Fibroblast of skin of back (primary cell): ENCODE data around the gene GPR3.
"Not testable (repeated sequence)": the region's sequence is repeated elsewhere in the genome, so short reads cannot be mapped to it uniquely, and the experiment has no call there.

ENCODE experiments used
- DNase-seq: peaks from one replicate; pipeline ENCODE4 v3.0.0-alpha.2; 2013

GPR3 gene

DNA sequence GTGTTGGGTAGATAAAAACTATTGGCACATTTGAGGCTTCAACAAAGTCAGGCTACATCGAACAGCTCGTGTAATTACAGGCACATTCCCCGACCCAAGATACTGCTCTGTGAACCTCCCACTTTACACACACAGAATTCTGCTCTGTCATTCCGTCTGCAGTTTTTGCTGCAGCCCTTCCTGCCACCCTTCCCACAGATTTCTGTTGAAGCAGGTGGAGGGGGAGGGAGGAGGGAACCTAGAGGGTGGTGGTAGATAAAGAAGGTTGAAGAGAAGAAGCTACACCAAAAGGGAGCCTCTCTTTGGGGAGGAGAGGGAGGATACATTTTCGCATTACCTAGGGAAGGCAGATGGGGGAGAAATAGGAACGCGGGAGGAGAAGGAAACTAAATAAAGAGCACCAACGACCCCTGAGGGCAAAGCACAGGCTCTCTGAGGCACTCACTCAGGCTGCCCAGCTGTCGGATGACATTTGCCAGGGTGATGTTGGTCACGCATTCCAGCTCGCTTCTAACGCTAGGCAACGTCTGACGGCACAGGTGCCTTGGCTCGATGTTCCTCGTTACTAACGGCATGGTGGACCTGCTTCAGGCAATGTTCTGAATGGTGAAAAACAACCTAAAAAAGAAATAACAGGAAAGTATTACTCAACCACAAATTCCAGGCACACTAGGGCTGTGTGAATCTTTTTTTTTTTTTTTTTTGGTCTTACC is 36.0 kb downstream of the GPR3 start:
- DNase-seq = no peak

DNA sequence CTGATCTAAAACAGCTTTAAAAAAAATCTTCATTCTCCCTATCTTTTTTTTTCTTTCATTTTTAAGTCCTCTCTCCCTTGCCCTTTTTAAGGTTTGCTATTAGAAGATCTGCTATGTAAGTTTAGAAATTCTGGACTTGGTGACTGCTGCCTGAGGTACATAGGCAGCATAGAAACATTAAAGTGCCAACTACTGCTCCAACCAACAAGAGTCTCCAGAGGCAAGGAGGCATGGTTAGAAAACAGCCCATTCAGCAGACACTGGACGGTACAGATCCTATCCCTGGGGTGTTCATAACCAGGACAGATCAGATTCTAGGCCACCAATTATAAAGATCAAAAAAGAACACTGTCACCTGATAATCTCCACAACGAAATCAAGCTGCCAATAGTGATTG is 36.6 kb downstream of the GPR3 start:
- DNase-seq = no peak

DNA sequence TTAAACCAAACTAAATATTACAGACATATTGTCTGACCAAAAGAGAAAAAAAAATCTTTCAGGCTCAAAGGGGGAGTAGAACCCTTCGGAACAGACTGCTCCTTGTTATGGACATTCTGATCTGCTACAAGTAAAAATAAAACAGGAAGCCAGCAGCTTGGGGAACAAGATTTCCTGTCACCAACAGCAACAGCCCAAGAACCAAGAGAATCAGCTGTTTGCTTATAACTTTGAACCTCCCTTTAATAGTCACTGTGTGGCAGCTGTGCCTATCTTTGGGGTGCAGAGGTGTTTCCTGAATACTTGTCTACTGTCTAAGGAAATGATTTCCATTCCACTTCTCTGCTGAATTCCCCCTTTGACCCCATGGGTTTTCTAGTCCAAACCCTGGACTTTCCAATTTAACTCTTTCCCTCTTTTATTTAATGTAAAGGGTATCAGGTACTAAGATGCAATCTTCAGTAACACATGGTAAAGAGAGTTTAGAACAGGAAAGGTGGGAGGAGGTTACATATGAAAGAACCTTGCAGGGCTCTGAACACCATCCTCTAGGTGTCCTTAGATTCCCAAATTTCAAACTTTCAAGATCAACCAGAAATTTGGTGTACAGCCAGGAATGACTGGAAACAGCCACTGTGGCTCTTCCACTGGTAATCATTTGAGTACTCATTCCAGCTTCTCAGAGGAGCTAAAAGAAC is 38.6 kb downstream of the GPR3 start:
- no peak for DNase-seq

DNA sequence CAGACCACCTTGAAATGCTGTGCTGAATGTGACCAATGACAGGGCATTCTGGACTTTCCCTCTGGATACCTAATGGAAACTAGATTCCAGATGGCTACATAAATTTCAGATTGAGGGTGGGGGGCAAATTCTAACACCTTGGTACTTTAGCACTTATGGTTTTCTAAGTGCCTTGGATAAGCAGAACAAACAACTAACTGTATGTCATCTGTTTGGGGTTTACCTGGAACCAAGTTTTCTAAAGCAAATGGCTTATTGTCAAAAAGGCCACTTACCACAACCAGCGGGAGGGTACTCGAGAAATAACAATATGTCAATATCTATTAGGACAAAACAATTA is 39.1 kb downstream of the GPR3 start:
- no peak for DNase-seq

DNA sequence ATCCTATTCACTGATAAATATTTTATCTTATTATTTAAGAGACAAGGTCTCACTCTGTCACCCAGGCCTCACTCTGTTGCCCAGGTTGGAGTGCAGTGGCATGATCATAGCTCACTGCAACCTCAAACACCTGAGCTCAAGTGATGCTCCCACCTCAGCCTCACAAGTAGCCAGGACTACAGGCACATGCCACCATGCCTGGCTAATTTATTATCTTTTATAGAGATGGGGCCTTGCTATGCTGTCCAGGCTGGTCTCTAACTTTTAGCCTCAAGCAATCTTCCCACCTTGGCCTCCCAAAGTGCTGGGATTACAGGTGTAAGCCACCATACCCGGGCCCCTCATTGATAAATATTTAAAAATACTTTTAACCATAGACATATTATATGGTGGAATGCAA is 40.3 kb downstream of the GPR3 start:
- not testable (repeated sequence) for DNase-seq

DNA sequence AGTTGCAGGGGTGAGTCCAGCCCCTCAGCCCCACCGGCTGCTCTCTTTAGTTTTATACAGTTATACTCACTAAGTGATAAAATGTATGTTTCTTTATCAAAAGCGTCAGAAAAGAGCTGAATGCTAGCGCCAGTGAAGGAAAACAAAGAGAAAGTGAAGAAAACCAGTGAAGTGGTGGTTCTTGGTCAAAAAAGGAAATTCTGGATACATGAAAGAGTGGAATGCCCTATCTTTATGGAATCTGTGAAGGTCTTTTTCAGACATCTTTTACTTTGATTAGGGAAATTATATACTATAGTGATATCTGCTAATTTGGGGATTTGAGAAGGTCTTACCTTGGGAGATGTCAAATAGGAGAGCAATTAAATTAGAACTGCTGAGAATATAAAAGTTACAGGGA is 41.3 kb downstream of the GPR3 start:
- no peak for DNase-seq

DNA sequence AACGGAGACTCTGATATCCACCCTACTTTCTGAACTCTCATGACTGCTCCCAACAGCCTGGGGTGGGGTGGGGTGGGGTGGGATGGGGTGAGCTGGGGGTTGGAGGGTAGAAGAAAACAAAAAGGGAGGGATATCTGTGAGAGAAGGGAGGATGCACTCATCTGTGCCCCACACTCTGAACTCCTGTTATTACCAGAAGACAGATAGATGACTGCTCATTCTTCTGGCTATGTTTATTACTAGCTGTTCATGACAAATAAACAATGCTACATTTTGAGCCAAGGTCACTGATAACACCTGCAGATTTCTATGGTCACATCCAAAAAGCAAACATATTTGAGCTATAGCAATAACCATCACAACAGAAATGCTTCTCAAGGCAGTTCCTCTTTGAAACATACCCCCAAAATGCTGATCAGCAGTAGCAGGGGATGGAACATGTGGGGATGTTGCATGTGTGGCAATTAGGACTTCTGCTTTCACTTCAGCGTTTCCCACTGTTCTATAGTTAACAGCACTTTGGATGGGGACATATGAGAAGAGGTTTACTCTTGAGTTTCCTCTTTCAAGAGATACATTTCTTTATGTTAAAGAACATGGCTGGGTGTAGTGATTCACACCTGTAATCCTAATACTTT is 43.3 kb downstream of the GPR3 start:
- DNase-seq = no peak

DNA sequence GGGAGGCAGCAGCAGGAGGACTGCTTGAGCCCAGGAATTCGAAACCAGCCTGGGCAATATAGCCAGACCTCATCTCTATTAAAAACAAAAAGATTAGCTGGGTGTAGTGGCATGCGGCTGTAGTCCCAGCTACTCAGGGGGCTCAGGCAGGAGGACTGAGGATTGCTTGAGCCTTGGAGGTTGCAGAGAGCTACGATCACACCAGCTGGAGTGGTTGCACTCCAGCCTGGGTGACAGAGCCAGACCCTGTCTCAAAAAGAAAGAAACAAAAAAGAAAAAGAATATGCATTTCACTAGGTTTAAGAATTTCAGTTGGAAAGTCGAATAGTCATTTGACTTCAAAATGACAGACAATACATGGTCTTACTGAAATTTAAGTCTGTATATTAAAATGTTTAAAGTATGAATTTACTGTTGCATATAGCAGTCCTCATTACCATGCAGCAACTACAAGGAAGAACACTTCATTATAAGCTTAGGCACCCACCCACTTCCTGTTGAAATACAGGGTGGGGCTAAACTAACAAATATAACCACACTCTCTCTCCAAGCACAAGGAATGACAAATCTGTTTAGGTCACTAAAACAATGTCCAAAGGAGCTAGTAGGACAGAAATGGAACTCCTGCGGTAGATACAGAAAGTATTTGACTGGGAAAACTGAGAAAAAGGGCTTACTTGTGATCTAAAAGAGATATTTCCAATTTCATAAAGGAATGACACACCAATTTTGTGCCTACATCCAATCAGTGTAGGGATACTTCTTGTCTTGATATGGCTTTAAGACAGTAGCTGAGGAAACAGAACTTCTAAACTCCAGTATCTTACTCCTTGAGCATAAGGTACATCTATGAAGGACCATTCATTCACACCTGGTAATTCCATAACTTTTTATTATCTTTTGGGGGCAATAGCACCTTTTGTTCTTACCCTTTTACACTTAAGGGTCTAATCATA is 44.1 kb downstream of the GPR3 start:
- DNase-seq = peak; percentile 85

DNA sequence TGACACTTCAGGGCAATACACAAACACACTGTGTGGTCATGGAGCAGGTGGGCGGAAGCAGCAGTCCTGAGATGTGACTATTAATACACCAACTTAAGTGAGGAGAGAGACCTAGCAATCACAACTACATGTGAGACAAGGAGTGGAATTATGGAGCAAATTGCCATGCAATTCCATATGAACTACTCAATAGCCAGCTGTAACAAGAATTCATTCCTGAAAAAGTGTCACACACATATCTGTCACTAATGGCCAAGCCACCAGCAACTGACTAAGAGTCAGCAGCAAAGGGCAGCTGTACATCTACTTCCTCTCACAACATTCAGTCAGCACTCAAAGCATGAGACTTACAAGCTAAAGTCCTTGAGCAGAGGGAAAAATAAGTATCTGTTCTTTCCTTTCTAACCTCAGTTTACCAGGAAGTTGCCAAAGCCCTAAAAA is 46.2 kb downstream of the GPR3 start:
- peak; percentile 39 for DNase-seq

DNA sequence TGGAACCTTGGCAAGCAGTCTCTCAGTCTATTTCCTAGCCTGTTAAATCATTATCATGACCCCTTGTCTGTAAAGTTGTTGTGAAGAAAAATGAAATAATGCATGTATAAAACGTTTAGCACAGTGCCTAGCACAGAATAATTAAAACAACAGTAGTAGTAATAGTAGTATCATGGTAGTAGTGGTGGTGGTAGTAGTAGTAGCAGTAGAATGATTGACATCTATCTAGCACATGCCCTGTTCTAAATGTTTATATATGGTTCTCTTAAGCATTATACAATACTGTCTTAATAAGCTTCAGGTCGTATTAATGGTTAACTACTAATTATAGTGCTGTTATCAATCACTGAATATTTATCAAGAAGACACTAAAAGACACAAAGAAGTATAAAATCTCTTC is 46.7 kb downstream of the GPR3 start:
- DNase-seq = no peak

DNA sequence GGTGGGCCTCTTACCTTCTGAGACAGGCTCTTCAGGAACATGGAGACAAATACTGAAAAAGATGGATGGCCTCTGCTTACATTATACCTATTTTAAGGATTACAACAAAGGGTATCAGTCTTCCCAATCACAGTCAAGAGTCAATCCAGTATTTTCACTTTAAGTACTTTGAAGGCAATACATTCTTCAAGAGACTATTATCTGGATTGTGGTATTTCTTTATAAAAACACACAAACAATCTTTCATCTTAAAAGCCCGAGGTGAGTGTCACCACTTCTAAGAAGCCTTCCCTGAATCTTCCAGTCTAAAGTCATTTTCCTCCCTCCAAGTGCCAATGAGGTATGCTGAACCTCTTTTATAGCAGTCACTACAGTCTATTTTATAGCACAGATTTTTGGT is 52.2 kb downstream of the GPR3 start:
- DNase-seq = no peak
